HG03060 (cell line): ENCODE results near the gene SORCS1.

Experiments
- ATAC-seq: cut with Tn5 transposase; IDR thresholded peaks from one replicate; pipeline ENCODE4 v1.9.1; 2021; ENCODE audit warnings: low read depth, moderate number of reproducible peaks; ENCODE audit not compliant: unreplicated experiment

SORCS1 gene

DNA sequence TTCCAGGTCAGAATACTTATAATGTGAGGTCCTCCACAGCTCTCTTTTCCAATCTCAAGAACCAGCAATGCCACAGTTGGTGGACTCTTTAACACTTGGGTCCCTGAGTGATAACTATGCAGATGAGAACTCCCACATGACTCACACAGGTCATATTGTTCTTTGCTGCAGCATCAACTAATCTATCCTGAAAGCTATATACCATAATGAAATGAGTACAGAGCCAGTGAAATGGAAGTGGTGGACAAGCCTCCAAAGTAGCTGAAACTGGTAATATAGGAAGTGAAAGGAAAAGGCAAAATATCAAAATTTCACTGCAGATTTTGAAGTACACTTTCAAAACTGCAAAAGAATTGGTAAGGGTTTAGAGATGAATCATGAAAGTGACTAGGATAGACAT is 45.6 kb downstream of the SORCS1 start:
- ATAC-seq, result no peak

DNA sequence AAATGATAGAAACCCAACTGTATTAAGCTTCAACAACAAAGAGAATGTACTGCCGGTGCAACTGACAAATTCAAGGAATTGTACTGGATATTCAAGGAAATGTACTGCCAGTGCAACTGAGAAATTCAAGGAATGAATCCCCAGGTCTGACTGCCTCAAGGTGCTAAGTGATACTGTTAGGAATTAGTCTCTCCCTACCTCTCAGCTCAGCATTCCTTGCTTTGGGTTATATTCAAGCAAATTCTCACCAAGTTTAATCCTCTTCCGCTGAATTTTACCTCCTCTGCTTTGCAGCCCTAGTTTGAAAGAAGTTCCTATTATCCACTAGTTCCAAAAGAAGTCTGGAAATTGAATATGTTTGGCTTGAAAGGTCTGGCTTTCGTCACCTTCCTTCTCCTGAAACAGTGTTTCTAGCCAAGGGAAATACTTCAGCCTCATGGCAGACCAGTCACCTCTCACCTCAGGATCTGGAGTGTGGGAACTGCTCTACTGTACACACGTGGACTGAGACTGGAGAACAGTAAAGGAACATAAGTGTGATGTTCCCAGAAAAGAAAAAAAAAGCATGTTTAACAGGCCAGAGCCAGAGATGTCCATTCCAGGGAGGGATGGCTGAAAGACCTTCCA is 60.4 kb downstream of the SORCS1 start:
- no peak for ATAC-seq

DNA sequence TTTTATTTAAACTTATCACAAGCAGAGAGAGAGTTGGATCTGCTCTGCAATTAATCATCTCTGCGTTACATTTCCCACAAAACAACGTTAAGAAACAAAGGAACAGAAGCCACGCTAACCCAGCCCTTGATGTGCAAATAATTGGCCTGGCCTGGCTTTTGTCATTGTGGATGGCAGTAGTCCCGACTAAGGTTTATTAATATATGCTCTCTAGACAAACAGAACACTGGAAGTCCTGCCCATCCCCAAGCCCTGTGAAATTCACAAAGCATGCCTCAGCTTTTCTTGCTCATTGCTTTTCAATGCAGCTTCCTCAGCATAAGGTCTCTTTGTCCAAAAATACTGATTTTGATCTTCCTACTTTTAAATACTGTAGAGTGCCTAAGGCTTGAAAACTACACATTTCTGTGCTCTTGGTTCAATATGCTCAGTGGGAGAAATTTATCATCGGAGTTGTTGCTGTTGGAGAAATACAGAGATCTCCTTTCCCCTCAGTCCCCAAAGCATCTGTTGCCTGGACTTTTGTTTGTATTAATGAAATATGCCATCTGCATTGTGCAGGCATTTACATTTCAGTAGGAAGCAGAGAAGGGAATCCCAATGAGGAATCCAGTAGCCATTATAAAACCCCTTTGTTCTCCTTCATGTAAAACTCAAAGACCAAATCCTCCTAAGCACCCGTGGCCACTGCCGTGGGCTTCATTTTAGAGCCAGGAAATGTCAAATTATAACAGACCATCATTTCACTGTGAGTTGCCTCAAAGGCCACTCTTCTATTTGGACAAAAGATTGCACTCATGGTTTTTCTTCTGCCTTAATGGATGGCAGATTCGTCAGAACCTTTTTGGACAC is 61.1 kb downstream of the SORCS1 start:
- ATAC-seq, result no peak

GRCh38 chr10:107098326-107098725 is 66.2 kb downstream of the SORCS1 start:
- ATAC-seq, result no peak

- no peak for ATAC-seq
These were observed 69.5 kb downstream of the SORCS1 start for GRCh38 chr10:107094824-107095522.

- no peak for ATAC-seq
These were observed 72.2 kb downstream of the SORCS1 start for GRCh38 chr10:107092321-107092720.

DNA sequence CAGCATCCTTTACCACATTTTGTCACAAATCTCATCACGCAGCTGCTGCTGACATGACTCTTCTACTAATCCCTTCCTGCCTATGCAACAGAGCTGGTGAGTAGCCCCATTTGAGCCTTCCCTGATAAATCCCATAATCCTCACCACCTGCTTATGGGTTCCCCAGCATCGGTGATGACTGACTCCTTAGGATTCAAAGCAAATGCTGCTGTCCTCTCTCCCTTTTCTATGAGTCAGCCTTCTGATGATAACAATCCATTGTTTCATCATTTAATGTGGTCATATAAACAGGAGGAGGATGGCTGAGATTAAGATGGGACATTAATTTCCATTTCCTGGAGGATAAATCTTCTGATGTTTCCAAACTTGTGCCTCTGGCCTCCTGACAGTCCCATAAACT is 73.4 kb downstream of the SORCS1 start:
- ATAC-seq, result no peak

DNA sequence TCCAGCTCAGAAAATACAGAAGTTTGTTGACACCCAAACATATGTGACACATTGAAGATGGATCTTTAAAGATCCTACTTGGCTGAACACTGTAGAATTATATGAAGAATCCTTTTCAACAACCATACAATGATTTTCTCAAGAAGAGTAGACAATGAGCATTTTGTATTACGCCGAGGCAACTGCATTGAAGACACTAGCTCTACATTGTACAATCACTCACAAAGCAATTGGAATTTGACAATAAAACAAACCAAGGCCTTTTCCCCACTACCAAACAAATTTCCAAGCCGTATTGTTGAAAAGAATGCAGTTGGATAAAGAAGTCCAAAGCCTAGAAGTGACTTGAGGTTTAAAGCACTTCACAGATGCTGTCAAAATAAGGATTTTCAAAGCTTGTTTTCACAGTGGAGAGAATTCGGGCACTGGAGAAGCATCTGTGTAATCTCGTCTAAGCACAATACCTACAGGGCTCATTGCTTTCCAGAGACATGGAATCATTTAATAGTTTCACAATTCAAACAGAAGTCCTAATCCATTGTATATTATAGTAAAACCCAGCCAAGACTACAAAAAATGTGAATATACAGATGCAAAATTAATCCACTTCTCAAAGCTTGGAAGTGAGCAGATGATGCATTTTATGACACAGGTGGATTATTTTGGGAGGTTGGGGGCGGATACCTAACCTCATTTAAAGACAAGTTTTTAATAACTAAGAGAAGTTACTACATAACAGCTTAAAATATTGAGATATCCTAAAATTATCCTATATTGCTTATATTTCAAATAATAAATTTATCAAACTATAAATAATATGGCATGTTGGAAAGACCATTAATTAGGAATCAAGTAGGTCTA is 78.6 kb downstream of the SORCS1 start:
- ATAC-seq, result no peak

DNA sequence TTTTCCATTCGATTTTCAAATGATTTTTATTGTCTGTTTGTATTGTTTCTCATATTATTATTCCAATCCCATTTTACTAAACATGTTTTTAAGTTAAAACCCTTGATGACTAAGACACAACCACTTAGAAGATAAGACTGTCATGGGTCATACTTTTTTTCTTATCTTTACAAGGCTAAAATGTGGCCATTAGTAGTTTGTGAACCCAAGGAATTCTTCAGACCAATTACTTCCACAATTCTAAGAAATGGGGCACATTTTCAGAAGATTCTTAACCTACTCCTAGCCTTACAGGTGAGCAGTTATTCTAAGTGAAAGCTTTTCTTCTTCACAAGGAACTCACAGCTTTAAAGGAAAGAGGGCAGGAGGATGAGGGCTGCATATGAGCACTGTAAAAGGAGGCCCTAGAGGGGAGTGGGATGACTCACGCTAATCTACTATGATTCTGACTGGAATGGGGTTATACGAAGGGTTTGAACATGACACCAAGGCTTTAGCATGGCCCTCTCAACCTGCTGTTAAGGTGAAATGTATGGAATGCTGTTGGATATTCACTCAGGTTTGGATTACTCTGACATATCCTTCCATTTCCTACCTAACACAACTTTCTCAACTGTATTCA is 81.0 kb downstream of the SORCS1 start:
- no peak for ATAC-seq

- no peak for ATAC-seq
These were observed 82.9 kb downstream of the SORCS1 start for GRCh38 chr10:107081644-107082043.

- ATAC-seq, result no peak
These were observed 89.4 kb downstream of the SORCS1 start for GRCh38 chr10:107075117-107075516.

GRCh38 chr10:107072786-107073185 is 91.7 kb downstream of the SORCS1 start:
- no peak for ATAC-seq

DNA sequence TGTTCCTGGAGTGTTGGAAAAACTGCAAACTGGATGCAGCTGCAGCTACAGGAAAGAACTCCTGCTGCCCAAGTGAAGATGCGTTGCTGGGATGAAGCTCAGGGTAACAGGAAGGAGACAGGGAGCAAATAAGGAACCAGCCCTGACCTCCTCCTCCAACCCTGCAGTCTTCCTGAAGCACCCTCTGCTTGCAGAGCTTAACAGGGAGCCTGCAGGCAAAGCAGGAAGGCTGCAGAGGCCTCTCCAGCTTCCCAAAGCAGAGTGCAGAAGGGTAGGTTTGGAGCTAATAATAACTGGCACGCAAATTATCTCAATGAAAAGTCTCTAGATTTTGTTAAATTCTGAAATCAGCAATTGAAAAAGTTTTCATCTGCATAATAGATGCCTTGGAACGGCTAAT is 92.5 kb downstream of the SORCS1 start:
- no peak for ATAC-seq

GRCh38 chr10:107071301-107071700 is 93.2 kb downstream of the SORCS1 start:
- no peak for ATAC-seq

DNA sequence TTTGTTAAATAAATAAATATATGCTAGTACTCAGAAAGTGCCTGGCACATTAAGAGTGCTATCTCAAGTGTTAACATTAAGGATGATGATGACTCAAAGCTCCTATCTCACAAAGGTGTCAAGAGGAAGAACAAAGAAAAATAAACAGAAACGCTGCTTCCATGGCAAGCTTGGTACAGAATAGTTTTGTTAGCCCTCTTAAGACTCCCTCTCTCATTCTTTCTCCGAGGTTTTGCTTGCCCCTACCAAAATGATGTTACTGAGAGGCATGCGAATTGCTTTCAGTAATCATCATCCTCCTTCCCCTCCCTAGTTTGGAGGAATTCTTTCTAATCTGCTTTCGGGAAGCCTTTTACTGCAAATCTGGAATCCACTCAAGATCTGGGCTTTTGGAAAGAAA is 96.7 kb downstream of the SORCS1 start:
- ATAC-seq, result no peak

- no peak for ATAC-seq
These were observed 100.4 kb downstream of the SORCS1 start for GRCh38 chr10:107064075-107064474.

GRCh38 chr10:107059872-107060271 is 104.6 kb downstream of the SORCS1 start:
- no peak for ATAC-seq

DNA sequence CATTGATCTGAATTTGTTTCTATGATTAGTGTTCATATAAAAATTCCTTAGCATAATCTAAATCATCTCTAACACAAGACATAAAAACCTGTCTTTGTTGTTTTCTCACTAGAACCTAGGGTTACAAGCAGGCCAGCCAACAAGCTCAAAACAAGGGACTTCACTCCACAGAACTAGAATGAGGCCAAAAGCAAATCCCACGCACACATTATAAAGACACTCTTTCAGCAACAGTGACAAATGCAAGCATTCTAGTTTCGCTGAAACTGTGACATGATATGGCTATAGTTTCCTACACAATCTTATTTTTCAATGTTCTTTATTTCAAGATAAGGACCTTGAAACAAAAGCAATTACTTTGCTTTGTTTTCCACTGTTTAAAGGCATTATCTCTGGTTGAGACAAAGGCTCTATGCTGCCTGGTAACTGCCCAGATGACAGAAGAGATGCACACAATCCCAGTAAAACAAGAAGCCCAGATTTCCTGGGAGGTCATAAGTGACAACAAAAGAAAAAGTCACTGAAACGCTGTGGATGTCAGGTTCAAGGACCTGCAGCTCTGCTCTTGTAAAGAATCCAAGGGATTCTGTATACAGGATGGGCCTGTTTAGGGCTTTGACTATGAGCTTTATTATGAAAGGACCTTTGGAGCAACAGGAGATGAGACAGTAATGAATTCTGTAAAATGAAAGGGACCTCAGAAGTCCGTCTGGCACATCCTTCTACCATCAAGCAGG is 105.3 kb downstream of the SORCS1 start:
- no peak for ATAC-seq

- ATAC-seq, result no peak
These were observed 106.2 kb downstream of the SORCS1 start for GRCh38 chr10:107058331-107058730.
